H1 (cell line): ENCODE data around the gene KIF22. TPM values are rescaled to one million over a fixed set of nuclear protein-coding genes. Genes with fewer than 3 reads are reported as not detected.

Source experiments
- CTCF ChIA-PET: fragments of 300-600 bp; sonication (Branson Sonifier 250); formaldehyde crosslinking; loops from one replicate; lab custom pipeline; 2021; ENCODE audit not compliant: partially characterized antibody; lab: Charles Lee
- POLR2A ChIA-PET: fragments of 300-600 bp; sonication (Branson Sonifier 250); formaldehyde crosslinking; loops from one replicate; lab custom pipeline; 2021; ENCODE audit warnings: inconsistent platforms; ENCODE audit not compliant: partially characterized antibody; lab: Charles Lee
- DNase-seq, 2 experiments: peaks; one replicate each; pipeline versions ENCODE4 v3.0.0 to v3.0.0-alpha.2; 2010 to 2022; ENCODE audit warnings: low spot score in 2 of 2, low read depth in 1 of 2, mixed read lengths in 1 of 2
- FAIRE-seq: peaks from 2 replicates; lab custom pipeline; 2011; peaks lifted over from hg19 to GRCh38; lab: Jason Lieb, UNC
- H2AFZ ChIP-seq: 2 replicates; pipeline ENCODE4 v1.8.1; 2012; ENCODE audit warnings: low read length, inconsistent platforms
- H2AK5ac ChIP-seq: 2 replicates; pipeline ENCODE4 v1.6.1; 2013; ENCODE audit warnings: low read depth, low read length
- H2BK120ac ChIP-seq: replicated peaks from 2 replicates; pipeline ENCODE3; 2013; ENCODE audit warnings: low read depth, low read length, inconsistent platforms
- H2BK12ac ChIP-seq: 2 replicates; pipeline ENCODE4 v1.6.1; 2013; ENCODE audit warnings: low read depth, low read length
- H2BK15ac ChIP-seq: 2 replicates; pipeline ENCODE4 v1.6.1; 2013; ENCODE audit warnings: low read length
- H2BK20ac ChIP-seq: 2 replicates; pipeline ENCODE4 v1.6.1; 2013; ENCODE audit warnings: low read length
- H2BK5ac ChIP-seq: 2 replicates; pipeline ENCODE4 v1.6.1; 2013; ENCODE audit warnings: low read depth, low read length
- H3K14ac ChIP-seq: 2 replicates; pipeline ENCODE4 v1.6.1; 2013; ENCODE audit warnings: inconsistent platforms; ENCODE audit not compliant: insufficient read length
- H3K18ac ChIP-seq: 2 replicates; pipeline ENCODE4 v1.6.1; 2013; ENCODE audit warnings: low read length; ENCODE audit errors: extremely low read depth
- H3K23ac ChIP-seq: 2 replicates; pipeline ENCODE4 v1.6.1; 2013; ENCODE audit warnings: inconsistent platforms; ENCODE audit not compliant: insufficient read length
- H3K23me2 ChIP-seq: 2 replicates; pipeline ENCODE4 v1.6.1; 2013; ENCODE audit warnings: low read depth, low read length
- H3K27ac ChIP-seq: 2 replicates; pipeline ENCODE4 v1.6.1; 2011; ENCODE audit warnings: low read depth, low read length, inconsistent platforms
- H3K27me3 ChIP-seq, 4 experiments: replicated peaks in 1 of 4; 1 replicate in 1 of 4; 2 replicates in 3 of 4; pipeline versions ENCODE4 v1.6.1 to v1.8.1; 2011 to 2013; ENCODE audit warnings: low read length in 3 of 4, mild to moderate bottlenecking in 3 of 4, inconsistent platforms in 2 of 4, mixed read lengths in 2 of 4, moderate library complexity in 1 of 4; ENCODE audit not compliant: control insufficient read depth in 3 of 4, insufficient read depth in 3 of 4; ENCODE audit errors: extremely low read depth in 1 of 4
- H3K36me3 ChIP-seq, 4 experiments: 2 replicates each; pipeline versions ENCODE4 v1.6.1 to v1.8.1; 2011 to 2013; ENCODE audit warnings: mild to moderate bottlenecking in 4 of 4, low read length in 3 of 4, moderate library complexity in 2 of 4, control low read depth in 1 of 4, inconsistent platforms in 1 of 4; ENCODE audit not compliant: insufficient read depth in 4 of 4, control insufficient read depth in 2 of 4
- H3K4ac ChIP-seq: replicated peaks from 2 replicates; pipeline ENCODE3; 2013; ENCODE audit warnings: low read length, low read depth, mixed read lengths, inconsistent platforms; ENCODE audit not compliant: insufficient read length
- H3K4me1 ChIP-seq, 4 experiments: replicated peaks in 1 of 4; 1 replicate in 1 of 4; 2 replicates in 3 of 4; pipeline versions ENCODE4 v1.6.1 to v1.8.1; 2011 to 2013; ENCODE audit warnings: low read length in 3 of 4, inconsistent platforms in 2 of 4, mixed read lengths in 1 of 4; ENCODE audit not compliant: insufficient read depth in 4 of 4, control insufficient read depth in 3 of 4
- H3K4me2 ChIP-seq, 2 experiments: 2 replicates each; pipeline versions ENCODE4 v1.6.1 to v1.8.1; 2011 to 2013; ENCODE audit warnings: low read depth in 2 of 2, low read length in 2 of 2, control low read depth in 1 of 2, inconsistent platforms in 1 of 2, mild to moderate bottlenecking in 1 of 2; ENCODE audit not compliant: insufficient read depth in 1 of 2
- H3K4me3 ChIP-seq, 4 experiments: fragments of 200-600, 300-600 bp in 1 of 4; sonication (generic), shearing (Covaris generic), sonication (Bioruptor Twin) in 1 of 4; 2 replicates each; pipeline versions ENCODE4 v1.5.1 to v1.8.1; 2011 to 2016; ENCODE audit warnings: low read length in 4 of 4, low read depth in 3 of 4, control low read depth in 2 of 4, inconsistent platforms in 2 of 4, mild to moderate bottlenecking in 2 of 4, mixed read lengths in 1 of 4, moderate library complexity in 1 of 4; ENCODE audit not compliant: insufficient read depth in 2 of 4; ENCODE audit errors: extremely low read depth in 1 of 4
- H3K56ac ChIP-seq: replicated peaks from 2 replicates; pipeline ENCODE3; 2013; ENCODE audit warnings: low read depth, mild to moderate bottlenecking, mixed read lengths, low read length, inconsistent platforms; ENCODE audit not compliant: insufficient read length
- H3K79me1 ChIP-seq: 2 replicates; pipeline ENCODE4 v1.6.1; 2013; ENCODE audit warnings: low read depth, low read length, control low read depth
- H3K79me2 ChIP-seq, 2 experiments: 2 replicates each; pipeline versions ENCODE4 v1.6.1 to v1.8.1; 2012 to 2013; ENCODE audit warnings: low read length in 2 of 2, mild to moderate bottlenecking in 2 of 2, inconsistent platforms in 1 of 2; ENCODE audit not compliant: insufficient read depth in 2 of 2, control insufficient read depth in 1 of 2
- H3K9ac ChIP-seq, 4 experiments: replicated peaks in 1 of 4; 1 replicate in 1 of 4; 2 replicates in 3 of 4; pipeline versions ENCODE4 v1.6.1 to v1.8.1; 2011 to 2013; ENCODE audit warnings: low read depth in 3 of 4, low read length in 3 of 4, control low read depth in 2 of 4, mild to moderate bottlenecking in 2 of 4, moderate library complexity in 2 of 4, inconsistent platforms in 1 of 4; ENCODE audit errors: extremely low read depth in 1 of 4
- H3K9me3 ChIP-seq, 2 experiments: 2 replicates each; pipeline versions ENCODE4 v1.6.1 to v1.8.1; 2012 to 2013; ENCODE audit warnings: mild to moderate bottlenecking in 2 of 2, moderate library complexity in 2 of 2, control low read depth in 1 of 2, inconsistent platforms in 1 of 2, low read depth in 1 of 2, low read length in 1 of 2, mixed read lengths in 1 of 2; ENCODE audit not compliant: insufficient read depth in 2 of 2
- H4K20me1 ChIP-seq, 2 experiments: replicated peaks in 1 of 2; 2 replicates each; pipeline versions ENCODE3 to v1.8.1; 2011 to 2013; ENCODE audit warnings: inconsistent platforms in 2 of 2, low read length in 2 of 2, mild to moderate bottlenecking in 1 of 2; ENCODE audit not compliant: insufficient read depth in 2 of 2, control insufficient read depth in 1 of 2
- H4K5ac ChIP-seq: 2 replicates; pipeline ENCODE4 v1.6.1; 2013; ENCODE audit warnings: low read length, low read depth, mixed read lengths, inconsistent platforms; ENCODE audit not compliant: insufficient read length
- H4K8ac ChIP-seq: 2 replicates; pipeline ENCODE4 v1.8.0; 2013; ENCODE audit warnings: mild to moderate bottlenecking, moderate library complexity, low read length, inconsistent platforms; ENCODE audit not compliant: insufficient read depth; ENCODE audit errors: extremely low read depth
- H4K91ac ChIP-seq: replicated peaks from 2 replicates; pipeline ENCODE3; 2013; ENCODE audit warnings: low read length, mixed read lengths, inconsistent platforms; ENCODE audit not compliant: insufficient read length
- ATF3 ChIP-seq: IDR thresholded peaks from 2 replicates; pipeline ENCODE4 v1.6.1; 2011; ENCODE audit warnings: low read depth, mild to moderate bottlenecking, low read length; ENCODE audit not compliant: insufficient read depth
- CTCF ChIP-seq, 3 experiments: IDR thresholded peaks; 1 replicate in 2 of 3; 2 replicates in 1 of 3; pipeline versions ENCODE4 v1.5.1 to v1.6.1; 2011; ENCODE audit warnings: low read length in 3 of 3, mild to moderate bottlenecking in 3 of 3, inconsistent platforms in 2 of 3, low read depth in 1 of 3, moderate library complexity in 1 of 3; ENCODE audit not compliant: insufficient read depth in 1 of 3; ENCODE audit errors: control extremely low read depth in 1 of 3
- HDAC2 ChIP-seq, 2 experiments: fragments of 300-600 bp in 1 of 2; sonication (generic) in 1 of 2; IDR thresholded peaks; 2 replicates each; pipeline ENCODE4 v1.6.1; 2011 to 2012; ENCODE audit warnings: low read depth in 2 of 2, low read length in 2 of 2, mild to moderate bottlenecking in 2 of 2, moderate library complexity in 2 of 2, borderline replicate concordance in 1 of 2, inconsistent platforms in 1 of 2
- WGBS, 2 experiments: shearing (Covaris generic) in 1 of 2; methylation state at CpG; one replicate each; pipeline versions ENCODE4 v1.1.6 to v1.1.7; 2013 to 2015; ENCODE audit warnings: low lambda C conversion rate in 2 of 2, mixed read lengths in 2 of 2, inconsistent platforms in 1 of 2, low coverage in 1 of 2, missing lambda C conversion rate in 1 of 2; ENCODE audit not compliant: insufficient replicate concordance in 2 of 2, insufficient coverage in 1 of 2, insufficient read length in 1 of 2; ENCODE audit errors: extremely low coverage in 1 of 2, missing lambda C conversion rate in 1 of 2; 5-methylcytosine and 5-hydroxymethylcytosine counted together
- polyA plus RNA-seq, 7 experiments: library from polyadenylated mRNA; depleted of rRNA in 3 of 7; stranded (reverse) in 5 of 7; unstranded in 2 of 7; fragments of >200 nt in 5 of 7; fragments of 200-250 nt in 2 of 7; gene quantifications; 1 replicate in 5 of 7; 2 replicates in 1 of 7; 4 replicates in 1 of 7; pipeline versions ENCODE4 v1.2.1 to v1.2.3, GENCODE V29; 2011 to 2013; ENCODE audit warnings: missing spikeins in 2 of 7, mixed read lengths in 2 of 7
- total RNA-seq: library from RNA; stranded (reverse); fragmentation: NEBNext Ultra II Directional; extraction: Animal tissue kit (Norgen Biotek cat#: 25700); gene quantifications from 2 replicates; pipeline ENCODE4 v1.2.1, GENCODE V29; 2021

The KIF22 gene
- total and polyA plus RNA-seq, 2 of the 8 experiments (the other 6 are each of a cell fraction or from before 2014, with no cell fraction given) = 139 to 142 TPM

DNA sequence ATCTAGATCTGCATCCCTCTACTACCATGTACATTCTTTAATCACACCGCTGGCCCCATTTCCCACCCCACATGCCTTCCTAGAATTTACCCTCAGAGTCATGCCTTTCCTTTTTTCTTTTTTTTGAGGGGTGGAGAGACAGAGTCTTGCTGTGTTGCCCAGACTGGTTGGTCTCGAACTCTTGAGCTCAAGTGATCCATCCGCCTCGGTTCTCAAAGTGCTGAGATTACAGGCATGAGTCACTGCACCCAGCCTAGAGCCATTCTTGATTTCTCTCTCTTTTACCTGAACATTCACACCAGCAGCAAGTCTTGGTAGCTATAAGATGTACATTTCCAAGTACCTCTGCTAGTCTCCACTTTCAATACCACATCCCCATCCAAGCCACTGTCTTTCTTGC, 27.5 kb downstream of the KIF22 start:
- Histone ChIP-seq H2BK20ac (no peak overlapping the region), H4K8ac (no peak overlapping the region), H3K79me2 (peaks cover 0 to 21% of the 10 kb centered on the region in 2 experiments; a peak in 1 of 4 replicates), H3K4ac (no peak overlapping the region), H3K23ac (no peak overlapping the region), H3K4me2 (no peak overlapping the region; a peak in 1 of 4 replicates), H4K91ac (no peak overlapping the region), H3K36me3 (peaks cover 12 to 23% (median 18%) of the 10 kb centered on the region in 4 experiments), H4K20me1 (peaks cover 2 to 4% of the 10 kb centered on the region in 2 experiments), H3K79me1 (peaks cover 5% of the 10 kb centered on the region), H3K4me1 (peaks cover 0 to 26% (median 18%) of the 10 kb centered on the region in 4 experiments; a peak in 6 of 7 replicates), H2BK15ac (no peak overlapping the region), H2AFZ (no peak overlapping the region), H3K27ac (no peak overlapping the region), H4K5ac (no peak overlapping the region), H2AK5ac (no peak overlapping the region), H2BK5ac (no peak overlapping the region), H3K23me2 (peaks cover 16% of the 10 kb centered on the region), H2BK12ac (no peak overlapping the region), H2BK120ac (no peak overlapping the region), H3K14ac (no peak overlapping the region), H3K4me3 (no peak overlapping the region), H3K27me3 (no peaks in the 10 kb centered on the region), H3K56ac (no peak overlapping the region), H3K18ac (no peak overlapping the region), H3K9me3 (no peaks in the 10 kb centered on the region), H3K9ac (no peak overlapping the region; a peak in 2 of 7 replicates)
- FAIRE-seq (no peak), DNase-seq (no peak)
- TF ChIP-seq ATF3 = no peak
- no peak for TF ChIP-seq CTCF (IDR thresholded peaks at IDR 0.05; ENCODE audit: control extremely low read depth in 1 of 3, insufficient read depth in 1 of 3, low read depth in 1 of 3, low read length in 3 of 3)
- no peak for TF ChIP-seq HDAC2 (IDR thresholded peaks at IDR 0.05; ENCODE audit: borderline replicate concordance in 1 of 2, low read depth in 2 of 2, low read length in 2 of 2)
- CTCF ChIA-PET = interaction anchor here (0.6 to 17.5 kb wide), 14 partner anchors 8 to 213 kb away, joined by 3 to 212 read pairs (median 4); partner anchors contain the start of genes C16orf92, KIF22, MAZ and SEZ6L2
- POLR2A ChIA-PET = interaction anchor here (1.1 to 16.6 kb wide), 5 partner anchors 9 to 193 kb away, joined by 4 to 167 read pairs (median 22); partner anchors contain the start of genes CDIPT, DOC2A and MAZ
- 87% methylated on average over 4 of the region's 4 CpGs; no CpG with 5 or more reads in 1 of the 2 experiments for WGBS, 2 experiments
